CD4-positive, alpha-beta T cell treated with Interleukin-17A for 4 hours (primary cell): ENCODE data around the gene LDHA.

Experiments used
- DNase-seq: peaks from one replicate; pipeline ENCODE4 v3.0.0-alpha.2; 2020; ENCODE audit warnings: mixed read lengths

LDHA gene

DNA sequence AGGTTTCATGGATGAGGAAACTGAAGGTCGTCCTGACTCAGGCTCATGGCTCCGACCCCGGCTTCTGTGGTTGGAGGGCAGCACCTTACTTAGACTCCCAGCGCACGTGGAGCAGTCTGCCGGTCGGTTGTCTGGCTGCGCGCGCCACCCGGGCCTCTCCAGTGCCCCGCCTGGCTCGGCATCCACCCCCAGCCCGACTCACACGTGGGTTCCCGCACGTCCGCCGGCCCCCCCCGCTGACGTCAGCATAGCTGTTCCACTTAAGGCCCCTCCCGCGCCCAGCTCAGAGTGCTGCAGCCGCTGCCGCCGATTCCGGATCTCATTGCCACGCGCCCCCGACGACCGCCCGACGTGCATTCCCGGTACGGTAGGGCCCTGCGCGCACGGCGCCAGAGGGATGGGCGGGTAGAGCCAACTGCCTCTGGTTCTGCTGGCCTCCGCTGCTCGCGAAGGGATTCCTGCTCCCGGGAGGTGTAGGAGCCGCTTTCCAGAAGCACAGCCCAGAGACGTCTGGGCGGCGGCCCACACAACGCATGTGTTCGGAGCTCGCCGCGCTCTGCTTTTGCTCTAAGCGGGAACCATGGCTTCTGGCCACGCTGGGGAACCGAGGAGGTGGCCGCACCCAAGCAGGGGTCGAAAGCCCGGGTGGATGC lies at the start of gene LDHA:
TSS of gene LDHA (plus strand) at position 289 of the 653 bp plus-strand sequence. CDS start 2,280 bp downstream, outside the sequence.
- peak; percentile 100 for DNase-seq

DNA sequence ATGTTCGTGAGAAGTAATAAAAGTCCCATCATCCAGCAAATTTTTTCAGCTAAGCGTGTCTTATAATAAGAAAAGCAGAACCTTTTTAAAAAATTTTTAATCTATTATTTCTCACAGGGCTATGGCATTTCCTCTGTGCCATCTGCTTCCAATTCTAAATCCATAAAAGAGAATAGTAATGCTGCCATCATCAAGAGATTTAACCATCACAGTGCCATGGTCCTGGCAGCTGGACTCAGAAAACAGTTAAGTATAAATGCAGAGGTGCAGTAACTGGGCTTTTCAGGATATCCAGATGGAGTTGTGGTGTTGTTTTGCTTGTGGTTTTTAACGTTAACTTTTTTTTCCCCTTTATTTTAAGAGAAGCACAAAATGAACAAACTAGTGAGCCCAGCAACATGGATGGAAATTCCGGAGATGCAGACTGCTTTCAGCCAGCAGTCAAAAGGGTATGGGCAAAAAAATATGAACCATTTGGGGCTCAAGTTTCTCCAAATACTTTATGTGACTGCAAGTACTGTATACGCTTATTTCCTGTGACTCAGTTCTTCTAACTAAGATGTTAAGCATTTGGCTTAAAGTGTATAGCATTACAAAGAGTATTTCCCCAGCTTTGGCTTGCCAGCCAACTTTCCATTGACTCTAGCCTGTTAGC lies 46.8 kb upstream of the LDHA start:
- DNase-seq = no peak

- no peak for DNase-seq
Observed at GRCh38 chr11:18352581-18352980, 41.8 kb upstream of the LDHA start.

GRCh38 chr11:18358646-18359045 lies 35.7 kb upstream of the LDHA start:
- no peak for DNase-seq

GRCh38 chr11:18361154-18361553 lies 33.2 kb upstream of the LDHA start:
- DNase-seq = no peak

DNA sequence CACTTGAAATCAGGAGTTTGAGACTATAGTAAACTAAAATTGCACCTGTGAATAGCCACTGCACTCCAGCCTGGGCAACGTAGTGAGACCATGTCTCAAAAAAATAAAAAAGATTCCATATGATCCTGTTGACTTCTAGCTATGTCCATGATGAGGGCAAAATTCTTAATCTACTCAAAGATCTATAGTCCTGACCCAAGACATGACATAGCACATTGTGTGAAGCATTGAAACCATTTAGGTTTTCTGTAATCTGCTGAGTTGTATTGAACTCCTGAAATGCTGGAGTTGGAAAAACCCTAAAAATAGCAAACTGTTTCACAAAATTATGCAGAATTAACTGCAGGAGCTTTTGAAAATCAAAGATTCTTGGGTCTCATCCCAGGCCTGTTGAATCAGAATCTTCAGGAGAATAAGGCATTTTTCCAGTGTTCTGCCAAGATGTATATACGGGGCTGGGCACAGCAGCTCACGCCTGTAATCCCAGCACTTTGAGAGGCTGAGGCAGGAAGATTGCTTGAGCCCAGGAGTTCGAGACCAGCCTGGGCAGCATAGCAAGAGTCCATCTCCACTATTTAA lies 29.8 kb upstream of the LDHA start:
- DNase-seq = no peak

DNA sequence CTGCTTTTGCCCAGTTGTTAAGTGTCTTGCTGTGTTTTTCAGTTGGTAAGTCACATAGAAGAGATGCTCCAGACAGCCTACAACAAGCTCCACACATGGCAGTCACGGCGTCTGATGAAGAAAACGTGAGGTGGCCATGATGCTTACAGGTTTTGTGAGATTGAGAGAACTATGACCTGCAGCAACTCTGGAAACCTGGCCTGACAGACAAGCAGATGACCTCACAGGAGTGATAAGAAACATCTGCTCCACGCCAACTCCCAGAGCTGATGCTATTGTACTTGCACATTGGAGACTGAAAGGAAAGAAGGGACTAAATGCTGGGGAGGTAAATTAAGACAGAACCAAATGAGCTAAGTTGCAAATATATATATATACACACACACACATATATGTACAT lies 28.6 kb upstream of the LDHA start:
- DNase-seq = no peak

DNA sequence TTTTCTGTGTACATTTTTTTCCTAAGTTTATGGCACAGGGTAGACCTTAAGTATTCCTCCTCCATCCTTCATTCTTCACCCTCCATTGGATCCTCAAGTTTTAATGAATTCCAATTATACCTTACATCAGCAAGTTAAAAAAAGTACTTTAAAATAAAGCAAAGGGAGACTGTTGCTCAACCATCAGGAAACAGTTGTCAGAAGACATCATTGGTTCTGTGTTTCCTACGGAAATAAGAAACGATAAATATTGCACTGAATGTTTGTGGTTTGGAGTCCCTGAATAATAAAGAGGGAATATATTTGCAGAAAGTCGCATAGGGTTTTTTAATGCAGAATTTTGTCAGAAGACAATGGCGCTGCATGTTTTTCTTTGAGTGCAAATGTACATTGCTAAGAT lies 28.1 kb upstream of the LDHA start:
- DNase-seq = no peak

DNA sequence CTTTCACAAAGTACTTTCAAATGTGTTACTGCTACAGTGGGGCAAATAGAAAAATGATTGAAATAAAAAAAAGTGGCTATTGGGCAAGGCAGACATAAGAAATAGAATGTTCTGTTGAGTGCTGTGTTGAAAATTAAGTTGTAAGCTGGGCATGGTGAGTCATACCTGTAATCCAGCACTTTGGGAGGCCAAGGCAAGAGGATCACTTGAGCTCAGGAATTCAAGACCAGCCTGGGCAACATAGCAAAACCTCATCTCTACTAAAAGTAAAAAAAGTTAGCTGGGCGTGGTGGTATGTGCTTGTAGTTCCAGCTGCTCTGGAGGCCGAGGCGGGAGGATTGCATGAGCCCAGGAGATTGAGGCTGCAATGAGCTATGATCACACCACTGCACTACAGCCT lies 26.9 kb upstream of the LDHA start:
- DNase-seq = no peak

DNA sequence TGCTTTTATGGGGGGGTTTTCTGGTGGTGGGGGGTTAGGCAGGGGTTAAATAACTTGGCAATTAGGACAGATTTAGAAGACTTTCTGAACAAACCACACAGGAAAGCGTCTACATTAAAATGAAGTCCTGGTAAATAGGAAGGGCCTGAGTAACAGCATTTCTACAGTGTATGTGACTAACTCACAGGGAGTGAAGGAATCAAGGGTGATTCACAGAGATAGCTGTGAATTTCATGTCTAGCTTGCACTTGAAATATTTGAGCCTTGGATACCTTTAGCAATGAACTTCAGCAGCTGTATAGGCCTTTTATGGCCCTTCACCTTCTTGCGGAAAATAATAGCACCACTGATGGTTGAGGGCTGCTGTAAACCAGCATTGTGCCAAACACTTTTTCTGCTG lies 26.1 kb upstream of the LDHA start:
- DNase-seq = no peak

DNA sequence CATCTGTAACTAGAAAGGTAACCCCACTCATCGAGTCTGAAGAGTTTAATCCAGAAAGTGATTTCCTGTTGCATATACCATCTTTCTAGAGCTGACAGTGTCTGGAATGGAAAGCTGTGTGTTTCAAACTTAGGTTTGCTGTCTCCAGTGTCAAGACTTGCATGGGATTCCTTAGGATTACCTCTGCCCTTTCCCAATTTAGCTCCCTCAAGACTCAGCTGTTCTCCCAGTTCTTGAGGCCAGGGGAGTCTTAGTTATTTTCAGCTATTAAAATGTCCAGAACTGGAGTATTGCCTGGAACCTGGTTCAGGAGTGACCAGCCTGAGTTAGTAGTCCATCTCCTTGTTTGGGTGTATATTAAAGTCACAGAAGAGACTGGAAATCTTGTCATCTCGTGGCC lies 25.0 kb upstream of the LDHA start:
- no peak for DNase-seq

GRCh38 chr11:18371279-18371678 lies 23.1 kb upstream of the LDHA start:
- no peak for DNase-seq

DNA sequence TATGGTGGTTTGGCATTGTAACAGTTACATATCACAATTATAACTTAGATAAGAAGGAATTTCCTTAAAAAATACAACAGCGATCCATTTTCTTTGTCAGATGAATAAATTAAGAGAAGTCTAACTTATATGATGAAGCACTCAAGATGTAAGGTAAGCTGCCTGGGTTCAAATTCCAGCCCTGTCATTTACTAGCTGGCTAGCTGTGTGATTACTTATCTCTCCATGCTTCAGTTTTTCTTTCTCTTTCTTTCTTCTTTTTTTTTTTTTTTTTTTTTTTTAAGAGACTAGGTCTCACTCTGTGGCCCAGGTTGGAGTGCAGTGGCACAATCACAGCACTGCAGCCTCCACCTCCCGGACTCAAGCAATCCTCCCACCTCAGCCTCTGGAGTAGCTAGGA lies 22.2 kb upstream of the LDHA start:
- DNase-seq = no peak

DNA sequence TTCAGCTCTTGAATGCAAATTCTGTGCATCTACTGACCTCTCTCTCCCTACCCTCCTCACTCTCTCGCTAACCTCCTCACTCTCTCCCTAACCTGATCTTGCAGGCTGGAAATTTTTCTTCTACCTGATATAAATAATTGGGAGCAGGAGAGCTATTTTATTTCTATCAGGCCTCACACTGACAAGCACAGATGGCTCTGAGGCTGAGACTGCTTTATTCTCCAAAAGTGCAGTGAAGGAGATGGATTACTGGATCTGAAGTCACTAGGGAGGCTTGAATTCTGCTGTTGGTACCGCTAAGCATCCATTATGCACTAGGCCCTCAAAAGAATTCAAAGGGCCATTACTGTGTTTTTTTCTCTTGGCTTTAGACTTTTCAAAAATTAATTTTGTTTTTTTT lies 19.4 kb upstream of the LDHA start:
- no peak for DNase-seq

DNA sequence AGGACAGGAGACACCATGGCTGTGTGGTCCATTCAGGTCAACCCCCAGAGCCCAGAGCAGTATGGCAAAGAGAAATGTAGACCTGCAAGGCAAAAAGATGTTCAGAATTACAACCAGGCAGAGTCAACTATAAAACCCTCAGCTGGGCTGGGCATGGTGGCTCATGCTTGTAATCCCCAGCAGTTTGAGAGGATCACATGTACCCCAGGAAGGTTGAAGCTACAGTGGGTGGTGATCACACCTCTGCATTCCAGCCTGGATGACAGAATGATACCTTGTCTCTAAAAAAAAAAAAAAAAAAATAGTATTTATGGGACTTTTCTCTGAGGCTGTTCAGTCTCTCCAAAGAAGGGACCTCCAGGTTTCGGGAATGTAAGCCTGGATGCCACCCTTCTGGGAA lies 18.4 kb upstream of the LDHA start:
- no peak for DNase-seq

DNA sequence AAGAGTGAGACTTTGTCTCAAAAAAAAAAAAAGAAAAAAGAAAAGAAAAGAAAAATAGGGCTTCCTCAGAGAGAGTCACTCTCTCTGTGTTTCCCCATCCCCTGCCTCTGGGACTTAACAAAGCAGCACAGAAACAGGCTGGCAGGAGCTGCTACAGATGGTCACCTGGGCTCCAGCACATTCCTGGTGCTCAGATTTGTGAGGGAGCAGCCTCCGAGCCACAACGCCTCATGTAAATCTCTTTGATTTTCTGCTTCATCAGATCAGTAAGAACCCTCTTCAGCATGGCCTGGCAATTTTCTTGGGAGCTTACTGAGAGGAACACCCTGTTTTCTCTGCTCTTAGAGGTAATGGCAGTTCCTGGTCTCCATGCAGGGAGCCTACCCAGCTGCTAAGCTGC lies 15.2 kb upstream of the LDHA start:
- no peak for DNase-seq

DNA sequence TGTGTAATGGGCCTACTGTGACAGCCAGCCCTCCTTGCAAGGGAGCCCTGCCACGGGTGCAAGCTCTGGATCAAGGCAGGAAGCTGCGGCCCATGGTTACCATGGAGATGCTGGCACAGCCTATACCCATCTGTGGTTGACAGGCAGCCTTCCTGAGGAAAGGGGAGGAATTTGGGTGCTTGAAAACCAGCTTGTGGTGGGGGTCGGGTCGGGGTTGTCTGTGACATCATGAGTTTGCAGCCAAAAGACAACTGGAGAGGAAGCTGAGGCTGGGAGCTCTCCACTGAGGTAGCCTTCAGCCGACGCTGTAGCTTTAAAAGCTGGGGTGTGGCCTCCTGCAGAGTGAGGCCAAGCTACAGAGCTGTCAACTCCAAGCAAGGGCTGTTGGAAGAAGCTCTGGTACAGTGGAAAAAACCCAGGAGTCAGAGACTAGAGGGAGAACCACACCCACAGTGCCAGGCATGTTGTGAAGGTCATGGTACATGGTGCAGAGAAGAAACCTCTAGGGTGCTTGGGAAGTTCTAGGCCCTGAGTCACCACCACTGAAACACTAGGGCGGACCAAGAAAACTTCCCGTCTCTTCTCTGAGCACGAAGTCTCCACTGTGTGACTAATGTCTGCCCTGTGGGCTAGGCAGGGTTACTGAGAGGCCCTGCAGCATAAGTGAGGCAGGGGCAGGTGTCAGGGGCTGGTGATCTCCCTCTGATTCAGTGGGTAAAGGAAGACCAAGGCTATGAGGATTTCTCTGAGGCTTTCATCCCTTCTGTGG lies 10.8 kb upstream of the LDHA start:
- DNase-seq = peak; percentile 82

- peak; percentile 44 for DNase-seq
Observed at GRCh38 chr11:18384157-18384641, 10.2 kb upstream of the LDHA start.

DNA sequence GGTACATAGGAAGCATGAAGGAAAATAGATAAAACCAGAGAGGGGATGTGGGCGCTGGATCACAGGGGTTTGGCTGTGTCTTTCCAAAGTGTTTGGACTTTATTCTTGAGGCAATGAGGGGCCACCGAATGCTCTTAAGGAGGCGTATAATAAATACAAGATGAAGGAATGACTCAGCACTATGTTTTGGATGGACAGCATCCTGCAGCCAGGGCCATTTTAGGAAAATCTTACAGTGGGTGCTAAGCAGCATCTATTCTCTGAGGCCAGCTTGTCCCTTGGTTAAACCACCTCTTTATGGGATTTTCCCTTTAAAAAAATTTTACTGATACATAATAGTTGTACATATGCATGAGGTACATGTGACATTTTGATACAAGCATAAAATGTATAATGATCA lies 4.3 kb upstream of the LDHA start:
- DNase-seq = no peak

GRCh38 chr11:18392434-18393321 lies 1.7 kb upstream of the LDHA start:
- DNase-seq = peak; percentile 24

GRCh38 chr11:18393581-18394274 lies 635 bp upstream of the LDHA start:
- peak; percentile 26 for DNase-seq
